GM11168 (cell line): ENCODE results near the gene EFCAB6.

Experiments
- in situ Hi-C: fragments of 300-500 bp; cut with MboI; formaldehyde crosslinking; loops from one replicate; pipeline ENCODE4 v1.12.0; 2022; ENCODE audit warnings: low sequenced_read_pairs; ENCODE audit not compliant: unreplicated experiment

Gene EFCAB6

DNA sequence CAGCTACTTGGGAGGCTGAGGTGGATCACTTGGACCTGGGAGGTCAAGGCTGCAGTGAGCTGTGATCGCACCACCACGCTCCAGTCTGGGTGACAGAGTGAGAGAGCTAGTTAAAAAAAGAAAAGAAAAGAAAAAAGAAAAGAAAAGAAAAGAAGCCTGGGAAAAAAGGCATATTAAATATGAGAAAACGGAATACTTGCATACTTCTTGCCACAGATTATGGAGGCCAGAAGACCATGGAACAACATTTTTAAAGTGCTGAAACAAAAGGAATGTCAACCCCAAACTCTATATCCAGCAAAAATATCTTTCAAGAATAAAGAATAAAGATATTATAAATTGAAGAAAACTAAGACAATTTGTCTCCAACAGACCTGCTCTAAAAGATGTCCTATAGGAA, 191.9 kb downstream of the EFCAB6 start:
- in situ Hi-C loops = no loop called here

DNA sequence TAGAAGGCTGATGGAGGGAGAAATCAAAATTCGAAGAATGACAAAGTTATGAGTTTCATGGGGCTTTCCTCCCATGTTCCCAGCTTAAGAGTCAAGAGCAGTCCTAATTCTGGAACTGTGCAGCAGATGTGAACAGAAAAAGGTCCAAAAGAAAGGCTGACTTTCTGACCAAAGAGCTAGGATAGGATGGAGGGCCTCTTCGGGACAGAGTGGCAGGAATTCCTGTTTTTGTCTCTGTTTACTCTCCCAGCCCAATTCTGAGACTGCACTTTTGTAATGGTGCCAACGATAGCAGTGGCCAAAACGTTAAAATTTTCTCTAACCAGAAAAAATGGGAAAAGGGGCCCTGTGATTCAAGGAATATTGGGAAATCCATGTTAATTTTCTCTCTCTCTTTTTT, 193.6 kb downstream of the EFCAB6 start:
- in situ Hi-C loops = no loop called here

DNA sequence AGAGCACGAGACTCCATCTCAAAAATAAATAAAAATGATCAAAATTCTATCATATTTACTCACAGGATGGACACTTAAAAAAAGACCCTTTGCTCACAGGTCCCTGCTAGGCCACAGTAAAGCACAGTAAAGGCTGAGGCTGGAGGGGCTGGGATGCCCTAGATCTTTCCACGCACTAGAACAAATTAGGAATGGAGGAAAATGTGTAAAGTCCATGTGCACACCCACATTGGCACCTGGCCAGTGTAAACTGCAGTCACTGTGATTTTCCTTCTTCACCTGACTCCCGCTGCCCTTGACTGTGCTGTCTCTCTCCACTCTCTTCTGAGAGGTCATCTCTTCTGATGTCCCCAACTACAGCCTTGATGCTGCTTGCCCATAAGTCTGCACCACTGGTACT, 195.5 kb downstream of the EFCAB6 start:
- in situ Hi-C loops = no loop called here

DNA sequence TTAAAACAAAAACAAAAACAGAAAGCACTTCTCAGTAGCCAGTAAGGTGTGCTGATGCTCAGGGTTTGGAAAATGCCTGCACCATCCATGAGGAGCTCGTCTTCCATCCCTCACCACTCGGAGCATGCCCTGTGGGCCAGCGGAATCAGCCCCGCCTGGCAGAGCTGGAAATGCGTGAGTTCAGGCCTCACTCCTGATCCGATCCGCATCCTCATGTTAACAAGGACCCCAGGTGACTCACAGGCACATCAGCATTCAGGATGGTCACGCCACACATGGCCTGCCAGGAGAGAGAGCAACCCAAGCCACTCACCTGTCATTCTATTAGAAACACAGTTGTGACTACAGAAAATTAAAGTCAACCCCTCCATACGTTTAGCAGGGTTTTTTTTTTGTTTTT, 211.8 kb downstream of the EFCAB6 start:
- in situ Hi-C loops = no loop called here

DNA sequence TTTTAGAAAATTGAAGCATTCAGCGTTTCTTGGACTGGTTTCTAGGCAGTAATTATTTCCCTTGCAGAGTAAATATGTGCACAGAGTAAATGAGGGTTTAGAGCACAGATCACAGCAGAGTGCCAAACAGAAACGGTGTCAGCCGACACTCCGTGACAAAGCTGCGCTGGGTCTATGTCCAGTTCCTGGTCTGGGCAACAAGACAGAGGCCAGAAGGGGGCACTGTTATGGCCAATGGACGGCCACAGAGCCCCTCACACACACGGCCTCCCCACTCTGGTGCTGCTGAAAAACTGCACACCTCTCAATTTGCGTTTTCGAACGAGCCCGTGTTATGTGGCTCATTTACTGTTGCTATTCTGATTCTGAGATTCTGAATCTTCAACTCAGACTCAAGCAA, 219.6 kb downstream of the EFCAB6 start:
- in situ Hi-C loops = no loop called here

DNA sequence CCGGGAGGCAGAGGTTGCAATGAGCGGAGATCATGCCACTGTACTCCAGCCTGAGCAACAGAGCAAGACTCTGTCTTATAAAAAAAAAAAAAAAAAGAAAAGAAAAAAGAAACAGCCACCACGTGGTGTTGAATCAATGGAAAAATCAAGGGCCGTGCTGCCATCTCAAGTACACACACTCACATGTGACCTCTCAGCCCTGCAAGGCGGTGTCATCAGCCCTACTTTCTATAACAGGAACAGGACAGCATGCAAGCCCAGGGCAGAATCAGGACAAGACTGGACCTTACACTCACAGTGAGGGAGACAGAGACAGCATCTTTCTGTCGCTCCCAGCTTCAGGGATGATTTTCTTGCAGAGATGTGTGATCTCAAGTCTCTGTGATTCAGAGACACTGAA, 220.7 kb downstream of the EFCAB6 start:
- in situ Hi-C loops = no loop called here

DNA sequence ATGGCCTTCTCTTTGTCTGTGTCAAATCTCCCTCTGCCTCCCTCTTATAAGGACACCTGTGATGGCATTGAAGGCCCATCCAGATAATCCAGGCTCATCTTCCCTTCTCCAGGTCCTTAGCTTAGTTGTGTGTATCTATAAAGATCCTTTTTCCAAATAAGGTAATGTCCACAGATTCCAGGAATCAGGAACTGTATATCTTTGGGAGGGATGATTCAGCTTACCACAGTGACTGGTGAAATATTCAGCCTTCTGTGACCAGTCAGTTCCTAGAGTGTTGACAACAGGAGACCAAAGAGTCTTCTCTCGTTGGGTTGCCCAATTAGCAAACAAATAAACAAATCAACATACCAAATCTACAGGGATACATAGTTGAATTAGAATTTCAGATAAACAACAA, 224.5 kb downstream of the EFCAB6 start:
- in situ Hi-C loops = no loop called here

- in situ Hi-C loops = no loop called here
Measured at GRCh38 chr22:43583501-43583900, 228.6 kb downstream of the EFCAB6 start.

DNA sequence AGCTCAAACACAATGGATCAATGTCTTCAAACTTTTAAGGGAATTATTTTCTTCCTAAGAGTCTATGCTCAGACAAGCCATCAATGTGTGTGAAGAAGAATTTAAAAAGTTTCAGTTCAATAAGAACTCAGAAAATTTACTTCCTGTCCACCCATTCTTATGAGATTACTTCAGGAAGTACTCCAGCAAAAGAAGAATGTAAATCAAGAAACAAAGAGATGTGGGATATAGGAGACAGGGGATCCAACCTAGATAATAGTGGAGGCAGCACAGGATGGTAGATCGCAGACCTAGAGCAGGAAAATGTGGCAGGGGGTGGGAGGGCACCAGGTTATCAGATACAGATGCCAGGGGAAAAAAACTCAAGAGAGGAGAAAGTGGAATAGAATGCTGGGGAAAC, 229.7 kb downstream of the EFCAB6 start:
- in situ Hi-C loops = no loop called here

DNA sequence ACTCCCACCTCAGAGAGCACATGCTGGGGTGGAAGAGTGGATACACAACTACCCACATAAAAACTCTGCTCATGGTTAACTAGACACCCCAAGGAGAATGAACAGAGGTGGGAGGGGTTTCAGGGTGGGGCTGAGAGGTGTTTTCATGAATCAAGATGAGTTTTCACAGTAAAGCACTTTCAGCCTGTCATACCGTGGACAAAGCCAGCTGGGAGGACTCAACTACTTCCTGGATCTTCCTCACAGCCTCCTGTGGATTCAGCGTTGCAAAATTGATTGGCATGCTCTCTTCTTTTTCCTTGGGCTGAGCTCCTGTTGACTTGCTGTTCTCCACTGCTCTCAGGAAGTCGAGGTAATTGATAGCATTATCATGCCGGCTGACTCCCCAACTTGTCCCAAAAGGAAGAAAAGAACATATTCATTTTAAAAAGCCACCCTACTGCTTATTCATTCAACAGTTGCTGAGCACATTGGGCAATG, 231.8 kb downstream of the EFCAB6 start:
- in situ Hi-C loops = no loop called here

DNA sequence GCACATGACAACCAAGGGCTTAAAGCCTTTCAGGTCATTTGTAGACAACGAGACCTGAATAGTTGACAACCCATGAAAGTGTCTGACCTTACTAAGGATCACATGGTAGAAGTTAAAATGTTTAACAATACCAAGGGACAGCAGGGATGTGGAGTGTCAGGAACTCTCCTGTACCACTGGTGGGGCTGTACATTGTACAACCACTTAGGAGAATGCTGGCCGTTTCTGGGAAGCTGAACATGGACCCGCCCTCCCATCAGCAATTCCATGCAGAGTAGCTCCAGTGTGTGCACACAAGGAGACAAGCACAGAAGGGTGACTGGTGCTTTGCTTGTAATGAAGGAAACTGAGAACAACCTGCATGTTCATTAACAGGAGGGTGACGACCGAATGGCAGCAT, 237.4 kb downstream of the EFCAB6 start:
- in situ Hi-C loops = no loop called here

DNA sequence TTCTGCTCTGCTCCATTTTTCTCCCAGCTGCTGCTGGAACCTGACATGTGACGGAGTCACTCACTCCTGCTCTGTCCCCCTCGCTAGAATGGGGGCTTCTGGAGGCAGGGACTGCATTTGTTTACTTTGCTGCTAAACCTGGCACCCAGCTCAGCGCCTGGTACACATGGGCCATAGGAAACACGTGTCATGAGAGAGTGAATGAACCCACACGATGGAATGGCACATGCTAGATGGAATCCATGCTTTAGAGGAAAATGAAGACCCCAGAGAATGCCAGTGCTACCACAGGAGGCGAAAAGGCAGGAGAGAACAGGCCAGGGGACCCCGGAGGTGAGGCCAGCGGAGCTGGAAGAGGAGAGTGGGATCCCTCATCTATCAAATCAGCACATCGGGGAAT, 239.4 kb downstream of the EFCAB6 start:
- in situ Hi-C loops = no loop called here

GRCh38 chr22:43571181-43571580, 240.9 kb downstream of the EFCAB6 start:
- in situ Hi-C loops = no loop called here

DNA sequence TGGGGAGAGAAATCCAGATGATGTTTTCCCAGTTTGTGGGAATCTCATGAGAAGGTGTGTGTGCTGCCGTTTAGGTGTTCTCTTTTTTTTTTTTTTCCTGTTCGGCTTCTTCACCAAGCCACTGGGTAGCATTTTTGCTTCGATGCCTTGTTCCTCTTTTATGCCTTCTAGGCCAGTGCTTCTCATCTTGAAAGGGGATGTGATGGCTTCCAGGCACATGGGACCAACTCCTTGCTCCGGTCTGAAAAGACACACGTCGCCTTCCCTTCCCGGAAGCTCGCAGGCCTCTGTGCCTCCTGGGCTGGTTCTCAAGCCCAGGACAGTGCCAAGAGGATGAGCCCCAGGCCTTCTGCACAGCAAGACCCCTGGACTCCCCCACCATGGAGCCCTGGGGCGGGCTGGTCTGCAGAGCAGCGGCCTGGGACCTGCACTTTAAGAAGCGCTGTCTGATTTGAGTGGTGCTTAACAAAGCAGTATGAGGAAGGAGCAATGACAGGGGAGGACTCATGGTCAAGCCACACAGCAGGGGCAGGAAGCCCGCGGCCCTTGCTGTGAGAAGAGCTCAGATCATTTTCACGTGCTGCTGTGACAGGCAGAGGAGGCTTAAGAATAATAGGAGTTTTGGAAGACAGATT, 241.5 kb downstream of the EFCAB6 start:
- in situ Hi-C loops = no loop called here

DNA sequence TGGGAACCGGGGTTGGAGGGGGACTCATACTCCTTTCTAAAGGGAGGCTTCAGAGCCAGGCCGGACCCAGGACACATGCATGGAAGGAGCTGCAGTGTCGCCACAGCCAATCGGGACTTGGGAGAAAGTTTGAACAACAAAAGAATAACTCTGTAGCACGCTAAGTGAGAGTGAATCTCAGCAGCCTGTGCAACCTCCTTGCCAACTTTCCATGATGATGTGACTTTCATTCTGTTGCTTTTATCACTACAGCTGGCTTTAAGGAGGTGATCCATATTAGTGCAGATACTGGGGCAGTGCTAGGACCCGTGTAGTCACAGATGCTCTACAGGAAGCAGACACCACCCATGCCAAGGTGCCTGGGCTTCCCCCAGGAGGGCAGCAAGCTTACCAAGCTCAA, 243.0 kb downstream of the EFCAB6 start:
- in situ Hi-C loops = no loop called here

GRCh38 chr22:43567691-43568324, 244.3 kb downstream of the EFCAB6 start:
- in situ Hi-C loops = no loop called here

- in situ Hi-C loops = no loop called here
Measured at GRCh38 chr22:43566561-43567332, 245.4 kb downstream of the EFCAB6 start.

GRCh38 chr22:43566021-43566420, 246.1 kb downstream of the EFCAB6 start:
- in situ Hi-C loops = no loop called here

- in situ Hi-C loops = no loop called here
Measured at GRCh38 chr22:43564859-43565258, 247.2 kb downstream of the EFCAB6 start.

- in situ Hi-C loops = no loop called here
Measured at GRCh38 chr22:43563571-43563970, 248.5 kb downstream of the EFCAB6 start.

DNA sequence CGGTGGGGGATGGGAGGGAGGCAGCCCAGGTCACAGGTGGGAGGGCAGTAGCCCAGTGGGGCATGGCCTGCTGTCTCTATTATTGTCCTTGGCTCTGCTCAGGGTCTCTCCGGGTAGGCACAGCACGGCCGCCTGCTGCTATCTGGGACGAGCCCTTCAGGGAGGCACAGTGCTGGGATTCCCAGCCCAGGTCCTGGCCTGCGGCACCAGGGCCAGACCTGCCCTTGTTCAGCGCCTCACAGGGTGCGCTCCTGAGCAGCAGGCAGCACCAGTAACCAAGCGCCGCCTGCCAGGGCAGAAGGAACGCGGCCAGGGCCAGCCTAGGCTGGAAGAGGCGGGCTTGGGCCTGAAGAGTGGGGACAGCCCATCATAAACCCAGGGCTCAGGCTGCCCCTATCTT, 249.3 kb downstream of the EFCAB6 start:
- in situ Hi-C loops = no loop called here
